NB4 (cell line): ENCODE measurements around the gene FARP1.

Source experiments
- MYC ChIP-seq: IDR thresholded peaks from 2 replicates; pipeline ENCODE4 v1.6.1; 2011; ENCODE audit warnings: low read depth, low read length
- TF ChIP-seq, protein P1 (sequence below): IDR thresholded peaks from 2 replicates; pipeline ENCODE4 v1.6.1; 2011; ENCODE audit warnings: low read depth, low read length

DNA sequence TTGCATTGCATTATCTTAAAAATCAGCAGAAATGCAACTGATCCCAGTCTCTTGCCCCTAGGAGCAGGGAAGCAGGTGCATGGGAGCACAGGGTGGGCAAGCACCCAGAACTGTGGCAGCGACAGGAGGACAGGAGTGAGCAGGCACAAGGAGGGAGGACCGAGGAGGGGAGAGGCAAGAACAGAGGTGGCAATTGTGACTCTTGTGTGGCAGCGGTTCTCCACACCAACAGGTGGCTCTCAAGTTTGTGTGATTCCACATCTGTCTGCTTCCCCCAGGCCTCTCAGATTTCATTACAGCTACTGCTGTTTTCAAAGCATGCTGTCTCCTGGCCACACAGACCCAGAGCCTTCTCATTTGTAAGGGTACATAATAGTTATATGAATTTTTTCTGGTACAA is 325.5 kb downstream of the FARP1 start:
- TF ChIP-seq, protein P1, sequence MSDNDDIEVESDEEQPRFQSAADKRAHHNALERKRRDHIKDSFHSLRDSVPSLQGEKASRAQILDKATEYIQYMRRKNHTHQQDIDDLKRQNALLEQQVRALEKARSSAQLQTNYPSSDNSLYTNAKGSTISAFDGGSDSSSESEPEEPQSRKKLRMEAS, result no peak
- TF ChIP-seq MYC, result no peak
